IMR-90 (cell line): ENCODE results near the gene AFM.

ENCODE experiments used
- FOS ChIP-seq: fragments of 150-350 bp; IDR thresholded peaks from 2 replicates; pipeline ENCODE4 v1.6.1; 2016; ENCODE audit warnings: low read depth, low read length
- POLR2A ChIP-seq: IDR thresholded peaks from 2 replicates; pipeline ENCODE4 v1.6.1; 2012; ENCODE audit warnings: mild to moderate bottlenecking, low read depth, low read length
- RCOR1 ChIP-seq: IDR thresholded peaks from 2 replicates; pipeline ENCODE4 v1.6.1; 2012; ENCODE audit warnings: mild to moderate bottlenecking, low read length, improper control_type of control experiment; ENCODE audit not compliant: insufficient replicate concordance
- USF2 ChIP-seq: fragments of 150-350 bp; IDR thresholded peaks from 2 replicates; pipeline ENCODE4 v1.6.1; 2017; ENCODE audit warnings: mild to moderate bottlenecking, antibody characterized with exemption, low read length, low read depth
- TF ChIP-seq, protein P1 (sequence below): conservative IDR thresholded peaks from 2 replicates; pipeline ENCODE4 v1.5.1; 2012; ENCODE audit warnings: mild to moderate bottlenecking, low read depth, low read length, improper control_type of control experiment

- TF ChIP-seq, protein P1, sequence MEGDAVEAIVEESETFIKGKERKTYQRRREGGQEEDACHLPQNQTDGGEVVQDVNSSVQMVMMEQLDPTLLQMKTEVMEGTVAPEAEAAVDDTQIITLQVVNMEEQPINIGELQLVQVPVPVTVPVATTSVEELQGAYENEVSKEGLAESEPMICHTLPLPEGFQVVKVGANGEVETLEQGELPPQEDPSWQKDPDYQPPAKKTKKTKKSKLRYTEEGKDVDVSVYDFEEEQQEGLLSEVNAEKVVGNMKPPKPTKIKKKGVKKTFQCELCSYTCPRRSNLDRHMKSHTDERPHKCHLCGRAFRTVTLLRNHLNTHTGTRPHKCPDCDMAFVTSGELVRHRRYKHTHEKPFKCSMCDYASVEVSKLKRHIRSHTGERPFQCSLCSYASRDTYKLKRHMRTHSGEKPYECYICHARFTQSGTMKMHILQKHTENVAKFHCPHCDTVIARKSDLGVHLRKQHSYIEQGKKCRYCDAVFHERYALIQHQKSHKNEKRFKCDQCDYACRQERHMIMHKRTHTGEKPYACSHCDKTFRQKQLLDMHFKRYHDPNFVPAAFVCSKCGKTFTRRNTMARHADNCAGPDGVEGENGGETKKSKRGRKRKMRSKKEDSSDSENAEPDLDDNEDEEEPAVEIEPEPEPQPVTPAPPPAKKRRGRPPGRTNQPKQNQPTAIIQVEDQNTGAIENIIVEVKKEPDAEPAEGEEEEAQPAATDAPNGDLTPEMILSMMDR: no peak
- TF ChIP-seq POLR2A (no peak), USF2 (no peak), RCOR1 (no peak), FOS (no peak)
Measured at GRCh38 chr4:73527196-73527595, 45.7 kb downstream of the AFM start.
